Kidney capillary endothelial cell (primary cell): Measurements from ENCODE around the gene FNBP1L.

ENCODE experiments used
- DNase-seq: peaks from one replicate; pipeline ENCODE4 v3.0.0-alpha.2; 2018; ENCODE audit warnings: low spot score

FNBP1L gene

DNA sequence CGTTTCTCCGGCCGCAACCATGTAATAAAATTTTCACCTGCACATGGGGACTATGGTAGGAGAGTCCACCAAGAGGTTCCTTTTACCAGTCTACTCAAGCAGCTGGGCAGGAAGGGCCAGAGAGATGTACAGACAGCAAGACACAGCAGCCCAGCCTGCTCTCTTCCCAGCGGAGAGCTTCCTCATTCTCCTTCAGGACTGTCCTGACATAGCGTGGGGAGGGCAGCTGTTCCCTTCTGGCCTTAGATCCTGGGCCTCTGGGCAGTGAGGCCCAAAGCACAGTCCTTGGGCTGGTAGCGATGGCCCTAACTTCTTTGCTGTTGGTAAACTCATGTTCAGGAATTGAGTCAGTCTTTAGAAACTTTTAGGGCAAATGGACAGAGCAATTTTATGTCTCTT, 144.6 kb downstream of the FNBP1L start:
- no peak for DNase-seq

DNA sequence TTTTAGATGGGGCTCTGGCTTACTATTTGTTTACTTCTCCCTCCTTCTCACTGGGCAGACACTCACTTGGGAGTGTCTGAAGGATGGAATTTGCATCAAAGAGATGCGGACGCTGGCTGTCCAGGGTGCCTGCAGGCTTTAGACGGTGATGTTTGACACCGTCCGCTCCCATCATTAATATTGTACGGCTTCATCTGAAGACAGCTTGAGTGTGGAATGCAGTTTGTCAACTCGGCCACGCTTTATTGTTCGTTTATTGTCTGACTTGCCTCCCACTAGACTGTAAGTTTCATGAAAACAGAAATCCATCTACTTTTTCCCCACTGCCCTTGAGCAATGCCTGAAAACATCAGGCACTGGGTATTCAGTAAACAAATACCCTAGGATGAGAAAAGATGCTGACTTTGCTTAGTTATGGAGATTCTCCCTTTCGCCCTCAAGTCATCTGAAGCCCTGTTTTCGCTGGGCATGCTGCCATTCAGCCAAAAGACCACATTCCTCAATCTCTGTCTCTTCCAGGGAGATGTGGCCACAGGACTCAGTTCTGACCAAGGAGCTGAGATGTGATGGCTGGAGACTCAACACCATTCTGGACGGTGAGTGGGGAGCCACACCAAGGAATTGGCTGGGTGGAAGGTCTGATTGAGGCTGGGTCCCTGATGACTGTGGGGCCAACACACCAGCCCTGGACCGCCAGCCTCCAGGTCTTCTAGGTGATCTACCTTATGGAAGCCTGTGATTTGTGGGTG, 146.1 kb downstream of the FNBP1L start:
- no peak for DNase-seq

DNA sequence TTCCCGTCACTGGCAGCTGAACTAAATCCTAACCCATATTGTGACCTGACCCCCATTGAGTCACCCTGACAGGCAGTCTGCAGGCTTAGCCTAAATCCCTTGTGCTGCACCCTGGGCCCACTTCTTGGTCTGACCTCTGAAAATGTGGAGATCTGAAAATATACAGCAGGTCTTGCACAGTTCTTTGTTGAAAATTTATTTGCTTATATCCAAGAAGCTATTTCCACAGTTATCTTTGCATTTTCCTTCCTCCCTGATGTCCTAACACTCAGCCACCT, 146.6 kb downstream of the FNBP1L start:
- no peak for DNase-seq

DNA sequence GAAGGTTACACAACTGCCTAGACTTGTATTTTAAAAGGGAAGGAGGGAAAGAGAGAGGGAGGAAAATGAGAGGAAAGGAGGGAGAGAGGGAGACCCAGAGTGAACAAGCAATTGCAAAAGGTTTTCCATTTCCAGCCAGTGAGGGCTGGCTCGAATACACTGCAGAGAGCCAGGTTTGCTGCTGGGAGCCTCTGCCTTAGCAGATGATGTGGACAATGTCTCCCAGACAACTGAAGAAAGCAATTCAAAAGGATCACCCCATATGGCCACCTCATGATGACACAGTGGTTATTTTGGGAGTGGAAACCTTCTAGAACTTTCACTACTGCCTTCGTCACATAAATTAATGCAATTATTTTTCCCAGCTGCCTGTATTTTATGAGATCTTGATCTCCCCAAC, 147.3 kb downstream of the FNBP1L start:
- DNase-seq: no peak

DNA sequence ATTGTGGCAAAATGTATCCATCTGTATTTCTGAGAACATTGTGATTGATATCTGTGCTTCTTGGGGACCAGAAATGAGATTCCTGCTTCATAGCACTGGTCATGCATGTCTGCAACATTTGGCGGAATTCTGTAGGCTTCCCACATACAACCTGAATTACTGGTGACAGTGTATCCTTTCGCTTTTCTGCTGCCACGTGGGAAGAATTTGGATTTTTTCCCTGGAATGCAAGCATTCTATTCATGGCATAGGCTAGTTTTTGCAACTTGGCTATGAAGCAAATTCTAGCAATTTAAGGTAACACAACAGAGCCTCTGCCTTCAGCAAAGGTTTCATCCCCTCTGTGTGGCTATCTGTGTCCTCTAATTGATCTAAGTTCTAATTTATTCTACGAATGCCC, 147.8 kb downstream of the FNBP1L start:
- no peak for DNase-seq

DNA sequence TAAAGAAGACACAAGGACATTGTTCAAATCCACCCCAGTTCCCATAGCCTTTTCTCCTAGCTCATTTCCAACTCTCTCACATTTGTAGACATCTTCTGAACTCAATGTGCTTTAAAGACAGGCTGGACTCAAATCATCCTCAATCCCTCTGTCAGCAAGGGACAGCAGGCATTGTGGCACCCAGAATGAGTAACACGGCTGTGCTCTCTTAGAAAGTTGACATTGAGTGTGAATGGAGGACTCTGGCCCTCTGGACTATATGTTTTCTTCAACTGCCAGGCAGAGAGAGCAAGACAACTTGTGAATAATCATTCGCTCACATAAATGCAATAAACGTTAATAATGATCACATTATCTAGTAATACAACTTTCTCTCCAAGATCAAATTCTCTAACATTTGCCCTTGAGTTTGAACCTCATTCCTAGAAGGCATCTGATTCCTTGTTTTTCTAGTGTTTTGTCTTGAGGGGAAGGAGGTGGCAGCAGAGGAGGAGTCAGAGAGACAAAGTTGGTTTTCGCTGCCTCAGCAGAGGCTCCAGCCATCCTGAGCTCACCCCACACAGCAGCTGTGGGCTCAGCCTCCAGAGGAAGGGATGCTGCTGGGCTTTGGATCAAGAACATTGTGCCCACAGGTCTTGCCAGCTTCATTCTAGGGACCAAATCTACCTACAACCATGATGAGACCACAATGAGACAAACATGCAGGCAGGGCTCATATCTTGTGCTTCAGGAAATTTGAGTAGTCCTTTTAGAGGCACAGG, 148.6 kb downstream of the FNBP1L start:
- no peak for DNase-seq

DNA sequence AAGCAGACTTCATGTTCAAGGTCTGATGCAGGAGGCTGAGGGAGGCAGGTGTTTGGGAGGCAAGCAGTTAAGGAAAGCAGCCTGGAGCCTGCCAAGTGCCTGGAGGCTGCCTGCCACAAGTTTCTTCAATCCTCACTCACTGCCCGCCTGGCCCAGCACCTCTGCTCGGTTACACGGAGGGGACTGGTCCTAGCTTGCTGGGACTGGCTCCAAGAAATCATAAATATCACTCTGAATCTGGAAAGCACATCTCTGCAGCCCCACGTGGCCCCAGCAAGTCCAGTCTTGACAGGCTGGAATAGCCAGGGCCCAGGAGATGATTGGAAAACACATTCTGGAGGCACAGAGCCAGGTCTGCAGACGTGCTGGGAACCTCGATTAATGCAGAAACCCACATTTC, 149.8 kb downstream of the FNBP1L start:
- DNase-seq: no peak

DNA sequence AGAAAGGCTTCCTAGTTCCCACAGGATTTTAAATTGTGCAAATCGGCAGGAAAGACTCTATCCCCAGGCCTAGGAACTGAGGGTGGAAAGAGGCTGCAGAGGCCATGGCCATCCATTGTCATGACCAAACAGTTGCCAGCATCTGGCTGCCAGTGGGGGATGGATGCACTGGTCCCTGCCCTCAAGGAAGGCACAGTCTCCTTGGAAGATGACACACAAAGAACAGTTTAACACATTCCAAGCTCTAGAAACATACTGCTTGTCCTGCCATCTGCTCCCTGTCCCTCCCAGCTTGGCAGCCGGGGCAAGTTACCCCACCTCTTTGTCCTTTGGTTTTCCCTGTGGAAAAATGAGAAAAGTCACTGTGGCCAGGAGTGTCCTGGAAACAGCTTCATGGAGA, 150.5 kb downstream of the FNBP1L start:
- no peak for DNase-seq

DNA sequence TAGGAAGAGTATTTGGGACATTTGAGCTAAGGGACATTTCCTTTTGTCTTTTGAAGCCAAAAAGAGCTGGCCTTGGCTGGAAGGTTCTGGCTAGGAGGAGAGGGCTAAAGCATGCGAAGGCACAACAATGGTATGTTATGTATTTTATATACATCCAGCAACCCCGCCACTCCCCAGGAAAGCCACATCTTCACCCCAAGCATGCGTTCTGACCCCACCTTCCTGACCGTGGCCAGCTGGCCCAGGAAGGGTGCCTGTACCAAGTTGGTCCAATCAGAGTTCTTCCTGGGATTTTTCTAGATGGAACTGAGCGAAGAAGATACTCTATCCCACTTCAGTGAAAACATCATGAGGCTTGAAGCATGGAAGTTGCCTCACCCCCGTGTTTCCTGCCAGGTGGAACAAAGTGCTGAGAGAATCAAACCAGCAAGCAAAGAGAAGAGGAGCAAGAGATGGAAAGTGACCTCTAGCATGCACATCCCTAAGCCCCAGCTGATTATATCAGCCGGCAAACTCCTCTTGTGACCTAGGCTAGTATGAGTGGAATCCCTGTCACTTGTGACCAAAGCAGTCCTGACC, 151.0 kb downstream of the FNBP1L start:
- DNase-seq: no peak

DNA sequence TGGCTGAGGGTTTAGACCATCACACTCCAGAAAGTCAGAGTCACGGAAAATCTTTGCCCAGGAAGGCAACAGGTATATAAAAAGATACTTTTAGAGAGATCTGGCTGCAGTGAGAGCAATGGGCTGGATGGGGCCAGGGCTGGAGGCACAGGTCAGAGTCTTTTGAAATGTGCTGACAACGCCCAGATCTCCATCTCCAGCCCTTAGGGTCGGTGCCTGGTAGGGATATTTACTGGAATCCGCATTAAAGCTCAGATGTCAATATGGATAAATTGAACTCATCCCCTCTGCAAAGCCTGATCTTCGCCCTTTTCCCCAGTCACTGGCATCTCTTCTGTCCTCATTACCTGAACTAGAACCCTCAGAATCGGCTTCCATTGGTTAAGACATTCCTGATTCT, 151.6 kb downstream of the FNBP1L start:
- no peak for DNase-seq

DNA sequence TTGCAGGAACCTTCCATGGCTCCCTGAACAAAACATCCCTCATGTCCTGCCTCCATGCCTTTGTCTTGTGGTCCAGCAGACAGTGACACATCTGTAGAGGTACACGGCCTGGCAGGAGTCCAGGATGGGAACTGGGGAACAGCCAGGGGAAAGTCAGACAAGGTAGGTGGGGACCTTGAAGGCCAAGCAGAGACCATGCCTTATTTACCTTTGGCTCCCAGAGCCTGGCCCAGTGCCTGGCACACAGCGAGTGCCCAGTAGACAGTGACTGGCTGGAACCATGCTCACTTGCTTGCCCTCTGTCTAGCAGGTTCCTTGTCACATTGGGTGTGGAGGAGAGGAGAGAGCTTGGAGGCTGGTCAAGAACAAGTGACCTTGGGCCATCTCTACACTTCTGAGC, 152.7 kb downstream of the FNBP1L start:
- DNase-seq: no peak

DNA sequence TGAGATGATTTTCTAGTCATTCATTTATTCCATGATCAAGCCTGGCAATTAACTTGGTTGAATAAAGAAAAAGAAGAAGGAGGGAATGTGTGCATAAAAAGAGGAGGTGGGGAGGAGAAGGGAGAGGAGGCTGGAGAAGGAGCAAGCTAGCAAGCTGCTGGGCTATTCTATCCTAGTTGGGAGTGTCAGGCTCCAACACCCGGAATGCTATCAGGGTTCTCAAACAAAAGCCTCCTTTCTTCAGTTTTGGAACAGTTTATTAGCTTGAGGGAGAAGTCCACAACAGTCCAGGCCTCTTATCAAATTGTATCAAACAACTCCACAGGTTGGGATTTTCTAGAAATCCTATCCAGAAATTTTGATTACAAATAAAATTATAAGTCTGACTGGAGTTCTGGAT, 153.8 kb downstream of the FNBP1L start:
- DNase-seq: no peak

DNA sequence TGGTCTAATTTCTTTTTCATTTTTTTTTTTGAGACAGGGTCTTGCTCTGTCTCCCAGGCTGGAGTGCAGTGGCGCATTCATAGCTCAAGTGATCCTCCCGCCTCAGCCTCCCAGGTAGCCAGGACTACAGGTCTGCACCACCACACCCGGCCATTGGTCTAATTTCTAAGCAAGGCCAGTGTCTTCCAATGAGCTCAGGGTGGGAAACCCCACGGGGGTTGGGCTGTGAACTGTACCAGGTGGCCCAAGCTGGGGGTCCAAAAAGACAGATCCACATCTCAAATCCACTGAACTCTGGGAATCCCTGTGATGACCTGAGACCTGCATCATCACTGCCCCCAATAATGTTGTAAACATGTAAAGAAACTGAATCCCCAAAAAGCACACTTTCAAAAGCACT, 154.2 kb downstream of the FNBP1L start:
- DNase-seq: no peak

DNA sequence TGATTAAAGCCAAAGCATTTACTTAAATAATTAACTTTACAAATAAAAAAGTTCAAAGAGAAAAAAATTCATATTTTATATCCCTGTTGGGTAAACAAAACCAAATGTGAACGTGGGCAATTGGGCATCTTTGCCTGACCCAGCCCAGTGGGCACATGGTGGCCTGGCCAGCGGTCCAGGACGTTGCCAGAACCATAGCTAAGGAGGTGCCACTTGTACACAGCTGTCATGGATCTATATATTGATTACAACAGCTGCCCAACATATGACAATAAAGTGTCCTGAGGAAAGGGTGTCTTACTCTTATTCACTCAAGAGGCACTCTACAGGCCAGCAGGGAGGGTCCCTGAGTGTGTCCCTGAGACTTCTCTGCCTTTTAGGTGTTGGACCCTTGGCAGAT, 155.2 kb downstream of the FNBP1L start:
- DNase-seq: no peak

DNA sequence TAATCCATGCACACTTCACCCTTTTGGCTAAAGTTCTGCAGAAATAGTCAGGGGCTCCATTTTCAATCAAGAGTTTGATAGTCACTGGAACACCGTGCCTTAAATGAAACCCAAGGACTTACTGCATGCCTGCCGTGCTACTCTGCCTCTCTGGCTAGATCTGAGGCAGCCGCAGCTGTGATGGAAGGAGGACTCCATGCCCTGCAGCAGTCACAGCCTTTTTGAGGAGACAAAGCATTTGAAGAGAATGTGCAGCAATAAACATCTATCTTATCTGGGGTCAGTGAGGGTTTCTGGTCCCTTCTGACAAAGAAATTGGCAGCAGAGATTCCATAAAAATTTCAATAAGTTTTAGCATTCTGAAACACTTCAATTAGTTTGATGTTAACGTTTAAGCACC, 155.7 kb downstream of the FNBP1L start:
- DNase-seq: no peak
